GM12878 (cell line): ENCODE data around the gene LMAN1L. TPM values are rescaled to one million over a fixed set of nuclear protein-coding genes. Genes with fewer than 3 reads are reported as not detected.
A peak's percentile ranks its signal among the peaks of the same experiment; 100 is the strongest.

Source experiments
- ATAC-seq: fragments of 200-7000 bp; cut with Tn5 transposase; 3 replicates; pipeline ENCODE4 v1.9.1; 2020; ENCODE audit warnings: mild to moderate bottlenecking, moderate library complexity
- BruUV-seq: library from RNA; stranded (reverse); fragments of 400-500 nt; replicated peaks from 2 replicates; lab custom pipeline; 2021; lab: Mats Ljungman, UMichigan
- CTCF ChIA-PET: fragments of 300-600 bp; sonication (Branson Sonifier 250); formaldehyde crosslinking; extraction: SDS; loops from one replicate; lab custom pipeline; 2021; ENCODE audit warnings: inconsistent platforms; lab: Yijun Ruan, JAX
- POLR2A ChIA-PET: fragments of 350-600 bp; formaldehyde crosslinking; extraction: SDS; loops from one replicate; lab custom pipeline; 2021; ENCODE audit warnings: inconsistent platforms; lab: Charles Lee
- RAD21 ChIA-PET: fragments of 300-600 bp; sonication (Branson Sonifier 250); formaldehyde crosslinking; loops from one replicate; lab custom pipeline; 2023; ENCODE audit warnings: antibody characterized with exemption; ENCODE audit not compliant: unreplicated experiment; lab: Charles Lee
- SMC1A ChIA-PET: fragments of 300-600 bp; sonication (Branson Sonifier 250); formaldehyde crosslinking; loops from one replicate; lab custom pipeline; 2023; ENCODE audit not compliant: unreplicated experiment, uncharacterized antibody; lab: Charles Lee
- DNase-seq: peaks from one replicate; pipeline ENCODE4 v3.0.0-alpha.2; 2011; ENCODE audit warnings: low read depth, low spot score
- FAIRE-seq: peaks from 3 replicates; lab custom pipeline; 2011; peaks lifted over from hg19 to GRCh38; lab: Jason Lieb, UNC
- H2AFZ ChIP-seq: 2 replicates; pipeline ENCODE4 v1.6.0; 2011; ENCODE audit warnings: low read depth, low read length, control low read depth; ENCODE audit not compliant: control insufficient read depth
- H3K27ac ChIP-seq: 2 replicates; pipeline ENCODE4 v1.5.1; 2011; ENCODE audit warnings: control low read depth; ENCODE audit not compliant: control insufficient read depth, insufficient read depth
- H3K27me3 ChIP-seq, 2 experiments: replicated peaks in 1 of 2; 2 replicates each; pipeline versions ENCODE4 v1.6.0 to v1.6.1; 2011; ENCODE audit warnings: low read length in 1 of 2; ENCODE audit not compliant: control insufficient read depth in 2 of 2, insufficient read depth in 2 of 2
- H3K36me3 ChIP-seq, 2 experiments: 2 replicates each; pipeline ENCODE4 v1.5.1; 2011; ENCODE audit warnings: low read length in 1 of 2; ENCODE audit not compliant: control insufficient read depth in 2 of 2, insufficient read depth in 2 of 2
- H3K4me1 ChIP-seq: 2 replicates; pipeline ENCODE4 v1.6.1; 2011; ENCODE audit warnings: mild to moderate bottlenecking, low read length, moderate library complexity, mixed read lengths; ENCODE audit not compliant: control insufficient read depth, insufficient read depth
- H3K4me2 ChIP-seq: 2 replicates; pipeline ENCODE4 v1.6.0; 2011; ENCODE audit warnings: control low read depth; ENCODE audit not compliant: control insufficient read depth, insufficient read depth
- H3K4me3 ChIP-seq: fragments of 200-600 bp; sonication (generic); 2 replicates; pipeline ENCODE4 v1.5.1; 2016
- H3K79me2 ChIP-seq: 2 replicates; pipeline ENCODE4 v1.6.0; 2011; ENCODE audit warnings: low read length; ENCODE audit not compliant: control insufficient read depth, insufficient read depth
- H3K9ac ChIP-seq: 2 replicates; pipeline ENCODE4 v1.8.0; 2011; ENCODE audit warnings: low read length, control low read depth, mixed read lengths; ENCODE audit not compliant: control insufficient read depth, insufficient read depth
- H3K9me3 ChIP-seq: replicated peaks from 3 replicates; pipeline ENCODE4 v1.5.1; 2011; ENCODE audit warnings: mild to moderate bottlenecking, low read length; ENCODE audit not compliant: control insufficient read depth, insufficient read depth
- H4K20me1 ChIP-seq: 2 replicates; pipeline ENCODE4 v1.6.0; 2011; ENCODE audit not compliant: control insufficient read depth, insufficient read depth
- CHD1 ChIP-seq: IDR thresholded peaks from 2 replicates; pipeline ENCODE4 v1.6.1; 2012; ENCODE audit warnings: low read depth, low read length, improper control_type of control experiment
- KAT2A ChIP-seq: conservative IDR thresholded peaks from 2 replicates; pipeline ENCODE4 v1.6.1; 2011; ENCODE audit warnings: low read depth, low read length; ENCODE audit not compliant: control insufficient read depth
- RUNX3 ChIP-seq: IDR thresholded peaks from 2 replicates; pipeline ENCODE4 v1.6.1; 2012; ENCODE audit warnings: low read length, inconsistent platforms
- SUZ12 ChIP-seq: fragments of 200-600 bp; sonication (generic); IDR thresholded peaks from one replicate; pipeline ENCODE4 v1.6.1; 2018; ENCODE audit warnings: antibody characterized with exemption, mild to moderate bottlenecking; ENCODE audit not compliant: unreplicated experiment
- TCF12 ChIP-seq: IDR thresholded peaks from 2 replicates; pipeline ENCODE4 v1.6.1; 2011; ENCODE audit warnings: low read depth, mild to moderate bottlenecking, low read length
- WGBS: methylation state at CpG from one replicate; pipeline ENCODE4 v1.1.6; 2016; ENCODE audit warnings: low lambda C conversion rate; ENCODE audit not compliant: insufficient replicate concordance, insufficient coverage; ENCODE audit errors: missing lambda C conversion rate; 5-methylcytosine and 5-hydroxymethylcytosine counted together
- in situ Hi-C: fragments of 300-500 bp; cut with MboI; formaldehyde crosslinking; loops from 9 replicates; pipeline ENCODE4 v1.14.3; 2018; ENCODE audit warnings: mixed read lengths
- intact Hi-C: fragments of 100-400 bp; cut with micrococcal nuclease; formaldehyde crosslinking; loops from one replicate; pipeline ENCODE4 v1.14.2; 2022; ENCODE audit not compliant: unreplicated experiment
- polyA plus RNA-seq, 11 experiments: library from polyadenylated mRNA; depleted of rRNA in 4 of 11; unstranded in 6 of 11; stranded (reverse) in 5 of 11; fragments of >200 nt; fragmentation: Nextera tagmentation in 4 of 11; fragmentation: Illumina TruSeq in 1 of 11; extraction: Ambion mirVana in 4 of 11; extraction: Trizol in 1 of 11; gene quantifications; 1 replicate in 1 of 11; 2 replicates in 10 of 11; pipeline versions ENCODE4 v1.2.1 to v1.2.3, GENCODE V29; 2011 to 2016; ENCODE audit warnings: inconsistent platforms in 2 of 11, missing spikeins in 2 of 11, low read depth in 1 of 11
- total RNA-seq, 4 experiments: library from RNA; depleted of rRNA in 3 of 4; stranded (reverse); fragments of >200 nt in 3 of 4; fragmentation: Illumina TruSeq in 1 of 4; extraction: Trizol in 1 of 4; gene quantifications; 2 replicates each; pipeline versions ENCODE4 v1.2.1 to v1.2.3, GENCODE V29; 2013 to 2021

The LMAN1L gene
- total and polyA plus RNA-seq, 10 of the 15 experiments (the other 5 are each of a cell fraction or from before 2014, with no cell fraction given): not detected

DNA sequence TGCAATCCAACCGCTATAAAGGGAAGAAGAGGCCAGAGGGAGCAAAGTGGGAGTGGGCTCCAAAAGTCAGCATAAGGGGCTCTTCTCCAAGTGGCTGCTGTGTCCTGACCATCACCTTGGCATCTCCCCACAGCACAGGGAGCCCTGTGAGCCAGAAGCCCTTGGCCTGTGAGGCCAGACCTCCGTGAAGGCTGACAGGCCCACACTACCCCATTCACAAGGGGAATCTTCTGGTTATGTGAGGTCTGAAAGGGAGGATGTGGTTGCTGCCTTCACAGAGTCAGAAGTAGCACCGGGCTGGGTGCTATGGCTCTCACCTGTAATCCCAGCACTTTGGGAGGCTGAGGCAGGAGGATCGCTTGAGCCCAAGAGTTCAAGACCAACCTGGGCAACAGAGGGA lies 32.9 kb downstream of the LMAN1L start:
- DNase-seq: no peak
- H3K4me3 ChIP-seq: no peak overlapping the region
- H3K27ac ChIP-seq: no peak overlapping the region
- SMC1A ChIA-PET: interaction anchor here (1.5 to 6.1 kb wide), 3 partner anchors 25 to 56 kb away, joined by 4 to 43 read pairs (median 17); no protein-coding TSS in a partner anchor
- H2AFZ ChIP-seq: no peak overlapping the region
- in situ Hi-C loops: no loop called here
- peaks cover 18 to 30% of the 10 kb centered on the region in 2 experiments; a peak in 3 of 4 replicates for H3K36me3 ChIP-seq
- CTCF ChIA-PET: interaction anchor here (1.2 to 6.2 kb wide), 2 partner anchors 10 to 55 kb away, joined by 3 to 59 read pairs; no protein-coding TSS in a partner anchor
- H3K27me3 ChIP-seq: no peaks in the 10 kb centered on the region
- peaks cover 18% of the 10 kb centered on the region for H3K4me1 ChIP-seq
- POLR2A ChIA-PET: no interaction called here
- ATAC-seq: no peak
- peaks cover 3% of the 10 kb centered on the region; the same call in 1 of the 2 replicates for H3K79me2 ChIP-seq
- H3K4me2 ChIP-seq: no peak overlapping the region
- H3K9me3 ChIP-seq: no peaks in the 10 kb centered on the region
- FAIRE-seq: no peak
- 24% methylated on average over 4 of the region's 4 CpGs for WGBS
- no TSS peak for BruUV-seq
- TF ChIP-seq SUZ12 (no peak), RUNX3 (0 out of 2 replicates have a peak, but pooled peaks have one; percentile 26), CHD1 (no peak)
- intact Hi-C loops: no loop called here
- no peak overlapping the region for H3K9ac ChIP-seq
- no peaks in the 10 kb centered on the region for H4K20me1 ChIP-seq
- RAD21 ChIA-PET: interaction anchor here (1.3 kb wide), 1 partner anchor 56 kb away, joined by 7 read pairs; no protein-coding TSS in a partner anchor

DNA sequence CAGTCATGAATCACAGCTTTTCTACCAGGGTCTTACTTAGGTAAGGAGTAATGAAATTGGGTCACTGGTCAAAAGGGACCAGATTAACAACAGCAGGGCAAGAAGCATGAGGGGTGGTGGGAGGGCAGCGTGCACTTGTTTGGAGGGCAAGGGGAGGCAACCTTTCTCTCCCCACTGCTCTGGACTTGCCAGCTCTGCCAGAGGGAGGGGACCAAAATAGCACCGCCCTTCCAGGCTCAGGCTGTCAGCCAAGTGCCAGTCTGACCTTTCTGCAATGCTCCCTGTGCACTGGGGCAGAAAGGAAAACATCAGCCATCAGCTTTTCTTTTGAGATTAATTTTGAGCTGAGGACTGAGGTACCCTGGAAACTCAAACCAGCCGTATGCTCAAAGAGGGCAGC lies 34.8 kb downstream of the LMAN1L start:
- ChIA-PET RAD21 (interaction anchor here (0.7 to 1.6 kb wide), 2 partner anchors 14 to 54 kb away, joined by 3 to 5 read pairs; no protein-coding TSS in a partner anchor), CTCF (interaction anchor here (1.5 to 2.4 kb wide), 3 partner anchors 22 to 58 kb away, joined by 4 to 9 read pairs (median 7); no protein-coding TSS in a partner anchor), SMC1A (interaction anchor here (1.5 kb wide), 1 partner anchor 54 kb away, joined by 4 read pairs; no protein-coding TSS in a partner anchor), POLR2A (no interaction called here)
- Histone ChIP-seq H3K36me3 (peaks cover 30 to 45% of the 10 kb centered on the region in 2 experiments; a peak in 3 of 4 replicates), H4K20me1 (no peaks in the 10 kb centered on the region), H3K79me2 (no peaks in the 10 kb centered on the region), H3K4me3 (no peak overlapping the region), H3K9me3 (no peaks in the 10 kb centered on the region), H3K4me2 (no peak overlapping the region), H3K27ac (no peak overlapping the region), H3K27me3 (no peaks in the 10 kb centered on the region), H3K4me1 (peaks cover 14% of the 10 kb centered on the region), H3K9ac (no peak overlapping the region), H2AFZ (no peak overlapping the region)
- in situ Hi-C loops (no loop called here), intact Hi-C loops (no loop called here)
- WGBS: 97% methylated on average over 3 of the region's 3 CpGs
- BruUV-seq: no TSS peak
- DNase-seq: no peak
- ATAC-seq: no peak
- no peak for TF ChIP-seq TCF12
- no peak for TF ChIP-seq KAT2A
- no peak for FAIRE-seq
